ENCODE data around the gene SCN1A. TPM values are rescaled to one million over a fixed set of nuclear protein-coding genes. Genes with fewer than 3 reads are reported as not detected.

Gene SCN1A
- total and polyA plus RNA-seq, 2 experiments from 2014 or later = 1.2 to 1.3 TPM

- Mint-ChIP-seq H3K4me1 (no peaks in the 10 kb centered on the region; the same call in 2 of the 3 replicates), H3K4me3 (no peak overlapping the region), H3K27ac (no peak overlapping the region), H3K36me3 (ENCODE audit: low read depth) (no peaks in the 10 kb centered on the region), H3K27me3 (ENCODE audit: insufficient read depth, low read depth, poor library complexity) (no peaks in the 10 kb centered on the region), H3K9me3 (no peaks in the 10 kb centered on the region)
- Histone ChIP-seq H3K27ac (ENCODE audit: low read depth) (no peak overlapping the region), H3K4me3 (no peak overlapping the region), H2AFZ (no peak overlapping the region), H3K9me2 (ENCODE audit: insufficient read depth) (no peaks in the 10 kb centered on the region), H4K20me1 (replicated peaks; ENCODE audit: insufficient read depth) (no peaks in the 10 kb centered on the region), H3K4me1 (ENCODE audit: insufficient read depth) (no peaks in the 10 kb centered on the region), H3K27me3 (ENCODE audit: insufficient read depth) (no peaks in the 10 kb centered on the region), H3F3A (replicated peaks; ENCODE audit: low read depth) (no peaks in the 10 kb centered on the region), H3K36me3 (ENCODE audit: insufficient read depth) (no peaks in the 10 kb centered on the region), H3K4me2 (no peak overlapping the region), H3K79me2 (replicated peaks; ENCODE audit: insufficient read depth) (no peaks in the 10 kb centered on the region)
- no peak for TF ChIP-seq EZH2phosphoT487 (IDR thresholded peaks at IDR 0.05; ENCODE audit: unreplicated experiment)
- TF ChIP-seq NANOG (IDR thresholded peaks at IDR 0.05; ENCODE audit: borderline replicate concordance) = no peak
- TF ChIP-seq EZH2 (IDR thresholded peaks at IDR 0.05; ENCODE audit: low read depth, unreplicated experiment) = no peak
- no peak for TF ChIP-seq CTCF (conservative IDR thresholded peaks at IDR 0.05; ENCODE audit: low read depth in 2 of 2)
- TF ChIP-seq POLR2AphosphoS5 (IDR thresholded peaks at IDR 0.05; ENCODE audit: low read depth) = no peak
- TF ChIP-seq CREB1 (CRISPR knock-in tag; IDR thresholded peaks at IDR 0.05; ENCODE audit: low read depth) = no peak
- no peak for TF ChIP-seq JUNB (IDR thresholded peaks at IDR 0.05; ENCODE audit: unreplicated experiment)
- TF ChIP-seq ZNF462 (CRISPR knock-in tag; IDR thresholded peaks at IDR 0.05) = no peak
- no peak for TF ChIP-seq STAT1 (IDR thresholded peaks at IDR 0.05; ENCODE audit: unreplicated experiment)
- TF ChIP-seq ZNF331 (CRISPR knock-in tag; IDR thresholded peaks at IDR 0.05; ENCODE audit: low read depth) = no peak
- TF ChIP-seq ZNF114 (CRISPR knock-in tag; IDR thresholded peaks at IDR 0.05) = no peak
- TF ChIP-seq ETS1 (IDR thresholded peaks at IDR 0.05) = no peak
- ATAC-seq (no peak), DNase-seq (ENCODE audit: low spot score) (no peak)
Observed at GRCh38 chr2:166032361-166032760, 95.5 kb downstream of the SCN1A start.

Data from GM23338 (cell line).